Keratinocyte (primary cell): Measurements from ENCODE around the gene CLC. TPM values are rescaled to one million over a fixed set of nuclear protein-coding genes. Genes with fewer than 3 reads are reported as not detected.

Experiments used
- DNase-seq: peaks from one replicate; pipeline ENCODE4 v3.0.0-alpha.2; 2011; ENCODE audit warnings: low read depth, missing footprints, low spot score
- FAIRE-seq: peaks from 2 replicates; lab custom pipeline; 2011; peaks lifted over from hg19 to GRCh38; lab: Jason Lieb, UNC
- H2AFZ ChIP-seq: 2 replicates; pipeline ENCODE4 v1.6.0; 2012; ENCODE audit warnings: low read length, control low read depth, inconsistent platforms; ENCODE audit not compliant: control insufficient read depth
- H3K27ac ChIP-seq: 2 replicates; pipeline ENCODE4 v1.5.1; 2011; ENCODE audit warnings: low read length; ENCODE audit not compliant: control insufficient read depth, insufficient read depth
- H3K27me3 ChIP-seq: 3 replicates; pipeline ENCODE4 v1.6.0; 2011; ENCODE audit warnings: low read length; ENCODE audit not compliant: control insufficient read depth, insufficient read depth; ENCODE audit errors: extremely low read depth
- H3K36me3 ChIP-seq, 2 experiments: 2 replicates in 1 of 2; 3 replicates in 1 of 2; pipeline ENCODE4 v1.5.1; 2011; ENCODE audit warnings: low read length in 2 of 2, mild to moderate bottlenecking in 1 of 2; ENCODE audit not compliant: control insufficient read depth in 2 of 2, insufficient read depth in 2 of 2; ENCODE audit errors: extremely low read depth in 1 of 2
- H3K4me1 ChIP-seq: 3 replicates; pipeline ENCODE4 v1.5.1; 2011; ENCODE audit warnings: low read length; ENCODE audit not compliant: control insufficient read depth, insufficient read depth; ENCODE audit errors: extremely low read depth
- H3K4me2 ChIP-seq: 3 replicates; pipeline ENCODE4 v1.6.0; 2011; ENCODE audit warnings: low read depth, low read length; ENCODE audit not compliant: control insufficient read depth, insufficient read depth; ENCODE audit errors: extremely low read depth
- H3K4me3 ChIP-seq, 3 experiments: fragments of 200-600 bp in 1 of 3; sonication (generic) in 1 of 3; 2 replicates in 2 of 3; 3 replicates in 1 of 3; pipeline ENCODE4 v1.5.1; 2011 to 2016; ENCODE audit warnings: low read length in 3 of 3, mild to moderate bottlenecking in 3 of 3, control low read depth in 2 of 3, inconsistent platforms in 1 of 3, low read depth in 1 of 3, mixed read lengths in 1 of 3, mixed run types in 1 of 3, moderate library complexity in 1 of 3; ENCODE audit not compliant: control insufficient read depth in 2 of 3, insufficient read depth in 2 of 3; ENCODE audit errors: extremely low read depth in 1 of 3
- H3K79me2 ChIP-seq: 2 replicates; pipeline ENCODE4 v1.6.0; 2012; ENCODE audit warnings: low read length; ENCODE audit not compliant: control insufficient read depth, insufficient read depth
- H3K9ac ChIP-seq: 3 replicates; pipeline ENCODE4 v1.6.0; 2011; ENCODE audit warnings: low read length; ENCODE audit not compliant: control insufficient read depth, insufficient read depth; ENCODE audit errors: extremely low read depth
- H3K9me1 ChIP-seq: 3 replicates; pipeline ENCODE4 v1.6.0; 2011; ENCODE audit warnings: low read length; ENCODE audit not compliant: control insufficient read depth, insufficient read depth; ENCODE audit errors: extremely low read depth
- H3K9me3 ChIP-seq: 2 replicates; pipeline ENCODE4 v1.5.1; 2012; ENCODE audit warnings: low read depth, low read length; ENCODE audit not compliant: control insufficient read depth
- H4K20me1 ChIP-seq: 3 replicates; pipeline ENCODE4 v1.6.0; 2011; ENCODE audit warnings: low read length; ENCODE audit not compliant: control insufficient read depth, insufficient read depth; ENCODE audit errors: extremely low read depth
- EZH2 ChIP-seq: IDR thresholded peaks from one replicate; pipeline ENCODE4 v1.6.1; 2012; ENCODE audit warnings: inconsistent platforms, mild to moderate bottlenecking, low read length, moderate library complexity
- dilution Hi-C: fragments of 300-500 bp; cut with MboI; formaldehyde crosslinking; loops from one replicate; pipeline ENCODE4 v1.7.0; 2020; ENCODE audit warnings: low sequenced_read_pairs; ENCODE audit not compliant: extremely low pct_ligation_motif_present
- polyA plus RNA-seq, 5 experiments: library from polyadenylated mRNA; depleted of rRNA in 3 of 5; stranded (reverse) in 3 of 5; stranded (forward) in 1 of 5; unstranded in 1 of 5; fragments of >200 nt; gene quantifications; 1 replicate in 1 of 5; 2 replicates in 3 of 5; 3 replicates in 1 of 5; pipeline versions ENCODE4 v1.2.1 to v1.2.3, GENCODE V29; 2011 to 2012; ENCODE audit warnings: missing spikeins in 2 of 5, low read depth in 1 of 5, low replicate concordance in 1 of 5
- TF ChIP-seq, protein P1 (sequence below), 3 experiments: IDR thresholded peaks in 1 of 3; conservative IDR thresholded peaks in 1 of 3; optimal IDR thresholded peaks in 1 of 3; 2 replicates in 2 of 3; 3 replicates in 1 of 3; pipeline versions ENCODE3 to v1.5.1; 2011; ENCODE audit warnings: low read length in 3 of 3, mild to moderate bottlenecking in 3 of 3, moderate library complexity in 2 of 3, control low read depth in 1 of 3, inconsistent platforms in 1 of 3; ENCODE audit not compliant: insufficient read depth in 2 of 3; ENCODE audit errors: extremely low read depth in 1 of 3

The CLC gene
- polyA plus RNA-seq, 1 donor (not counting 4 experiments of a cell fraction or from before 2014, with no cell fraction given), result not detected

- no peaks in the 10 kb centered on the region for H3K27me3 ChIP-seq
- no peaks in the 10 kb centered on the region for H3K4me1 ChIP-seq
- no peak overlapping the region for H3K27ac ChIP-seq
- no peak for TF ChIP-seq EZH2
- TF ChIP-seq, protein P1, sequence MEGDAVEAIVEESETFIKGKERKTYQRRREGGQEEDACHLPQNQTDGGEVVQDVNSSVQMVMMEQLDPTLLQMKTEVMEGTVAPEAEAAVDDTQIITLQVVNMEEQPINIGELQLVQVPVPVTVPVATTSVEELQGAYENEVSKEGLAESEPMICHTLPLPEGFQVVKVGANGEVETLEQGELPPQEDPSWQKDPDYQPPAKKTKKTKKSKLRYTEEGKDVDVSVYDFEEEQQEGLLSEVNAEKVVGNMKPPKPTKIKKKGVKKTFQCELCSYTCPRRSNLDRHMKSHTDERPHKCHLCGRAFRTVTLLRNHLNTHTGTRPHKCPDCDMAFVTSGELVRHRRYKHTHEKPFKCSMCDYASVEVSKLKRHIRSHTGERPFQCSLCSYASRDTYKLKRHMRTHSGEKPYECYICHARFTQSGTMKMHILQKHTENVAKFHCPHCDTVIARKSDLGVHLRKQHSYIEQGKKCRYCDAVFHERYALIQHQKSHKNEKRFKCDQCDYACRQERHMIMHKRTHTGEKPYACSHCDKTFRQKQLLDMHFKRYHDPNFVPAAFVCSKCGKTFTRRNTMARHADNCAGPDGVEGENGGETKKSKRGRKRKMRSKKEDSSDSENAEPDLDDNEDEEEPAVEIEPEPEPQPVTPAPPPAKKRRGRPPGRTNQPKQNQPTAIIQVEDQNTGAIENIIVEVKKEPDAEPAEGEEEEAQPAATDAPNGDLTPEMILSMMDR (optimal IDR thresholded peaks at IDR 0.05 in 1 of 3, IDR thresholded peaks at IDR 0.05 in 1 of 3, conservative IDR thresholded peaks at IDR 0.05 in 1 of 3; ENCODE audit: extremely low read depth in 1 of 3, insufficient read depth in 2 of 3, low read length in 3 of 3), result no peak
- H3K36me3 ChIP-seq, result no peaks in the 10 kb centered on the region
- dilution Hi-C loops, result no loop called here
- H3K9ac ChIP-seq, result no peak overlapping the region
- H2AFZ ChIP-seq, result no peak overlapping the region
- H3K4me2 ChIP-seq, result no peak overlapping the region
- H3K9me1 ChIP-seq, result no peaks in the 10 kb centered on the region
- no peaks in the 10 kb centered on the region for H4K20me1 ChIP-seq
- FAIRE-seq (no peak), DNase-seq (no peak)
- no peaks in the 10 kb centered on the region for H3K79me2 ChIP-seq
- H3K4me3 ChIP-seq, result no peak overlapping the region
- H3K9me3 ChIP-seq, result no peaks in the 10 kb centered on the region
Observed at GRCh38 chr19:39754544-39754943, 16.7 kb upstream of the CLC start.

DNA sequence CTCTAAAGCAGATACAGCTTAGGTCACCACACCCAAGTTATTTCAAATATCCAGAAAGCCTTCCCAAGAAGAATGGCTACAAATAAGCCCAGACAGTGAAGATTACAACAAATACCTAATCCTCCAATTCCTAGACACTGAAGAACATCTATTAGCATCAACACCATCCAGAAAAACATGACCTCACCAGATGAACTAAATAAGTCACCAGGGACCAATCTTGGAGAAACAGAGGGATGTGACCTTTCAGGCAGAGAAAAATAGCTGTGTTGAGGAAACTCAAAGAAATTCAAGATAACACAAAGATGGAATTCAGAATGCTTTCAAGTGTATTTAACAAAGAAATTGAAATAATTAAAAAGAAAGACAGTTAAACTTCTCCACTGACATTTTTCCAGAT, 15.0 kb upstream of the CLC start:
- Histone ChIP-seq H3K4me1 (no peaks in the 10 kb centered on the region), H3K27ac (no peak overlapping the region), H3K27me3 (no peaks in the 10 kb centered on the region), H3K9me1 (no peaks in the 10 kb centered on the region), H3K4me2 (no peak overlapping the region), H3K9me3 (no peaks in the 10 kb centered on the region), H2AFZ (no peak overlapping the region), H3K36me3 (no peaks in the 10 kb centered on the region), H3K9ac (no peak overlapping the region), H4K20me1 (no peaks in the 10 kb centered on the region), H3K79me2 (no peaks in the 10 kb centered on the region), H3K4me3 (no peak overlapping the region)
- FAIRE-seq, result no peak
- TF ChIP-seq, protein P1 (optimal IDR thresholded peaks at IDR 0.05 in 1 of 3, IDR thresholded peaks at IDR 0.05 in 1 of 3, conservative IDR thresholded peaks at IDR 0.05 in 1 of 3; ENCODE audit: extremely low read depth in 1 of 3, insufficient read depth in 2 of 3, low read length in 3 of 3), result no peak
- TF ChIP-seq EZH2, result no peak
- DNase-seq, result no peak
- dilution Hi-C loops, result no loop called here
